GM12873 (cell line): ENCODE results near the gene MYH3.

Source experiments
- CTCF ChIP-seq: IDR thresholded peaks from 2 replicates; pipeline ENCODE4 v1.5.1; 2012; ENCODE audit warnings: low read depth, mild to moderate bottlenecking, moderate library complexity, low read length, control low read depth; ENCODE audit not compliant: insufficient read depth; ENCODE audit errors: missing control alignments

The MYH3 gene

DNA sequence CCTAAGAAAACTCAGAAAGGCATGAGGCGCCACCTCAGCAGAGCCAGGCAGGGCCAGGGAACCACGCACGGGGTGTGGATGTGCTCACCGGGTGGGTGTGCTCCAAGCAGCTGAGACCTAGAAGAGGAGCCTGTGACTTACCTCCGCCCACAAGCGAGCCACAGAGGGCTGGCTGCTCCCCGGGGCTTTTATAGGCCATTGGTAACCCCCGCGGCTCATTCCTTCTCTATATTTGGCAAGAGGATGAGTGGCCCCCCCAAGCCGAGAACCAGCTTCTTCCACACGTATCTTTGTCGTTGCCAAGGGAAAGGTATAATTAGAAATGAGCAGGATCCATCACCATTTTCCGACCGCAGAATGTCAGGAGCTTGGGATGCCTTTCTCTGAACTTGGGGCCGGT is at the start of gene MYH3:
MYH3 (minus strand) TSS at position 162 of the 400 bp plus-strand sequence. CDS start 2,245 bp downstream, outside the sequence.
- no peak for TF ChIP-seq CTCF

- TF ChIP-seq CTCF = no peak
These were observed 48.6 kb upstream of the MYH3 start for GRCh38 chr17:10705727-10706126.

GRCh38 chr17:10702574-10702973 is 45.5 kb upstream of the MYH3 start:
- TF ChIP-seq CTCF = no peak

DNA sequence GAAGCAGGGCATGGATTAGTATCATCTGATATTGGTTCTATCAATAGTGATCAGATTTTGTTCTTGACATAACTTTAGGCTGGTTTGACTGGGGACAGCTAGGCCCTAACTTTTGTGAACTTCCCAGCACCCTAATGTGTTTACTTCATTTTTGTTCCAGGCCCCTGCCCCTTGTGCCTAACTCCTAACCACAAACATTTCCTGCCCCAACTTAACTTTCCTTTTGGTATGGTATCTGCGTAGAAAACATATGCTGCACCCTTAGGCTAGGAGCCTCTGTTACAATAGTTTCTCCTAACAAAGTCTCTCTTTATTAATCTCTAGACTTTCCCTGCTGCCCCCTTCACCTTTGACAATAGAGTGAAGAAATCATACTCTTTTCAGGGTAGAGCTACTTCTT is 42.7 kb upstream of the MYH3 start:
- no peak for TF ChIP-seq CTCF

DNA sequence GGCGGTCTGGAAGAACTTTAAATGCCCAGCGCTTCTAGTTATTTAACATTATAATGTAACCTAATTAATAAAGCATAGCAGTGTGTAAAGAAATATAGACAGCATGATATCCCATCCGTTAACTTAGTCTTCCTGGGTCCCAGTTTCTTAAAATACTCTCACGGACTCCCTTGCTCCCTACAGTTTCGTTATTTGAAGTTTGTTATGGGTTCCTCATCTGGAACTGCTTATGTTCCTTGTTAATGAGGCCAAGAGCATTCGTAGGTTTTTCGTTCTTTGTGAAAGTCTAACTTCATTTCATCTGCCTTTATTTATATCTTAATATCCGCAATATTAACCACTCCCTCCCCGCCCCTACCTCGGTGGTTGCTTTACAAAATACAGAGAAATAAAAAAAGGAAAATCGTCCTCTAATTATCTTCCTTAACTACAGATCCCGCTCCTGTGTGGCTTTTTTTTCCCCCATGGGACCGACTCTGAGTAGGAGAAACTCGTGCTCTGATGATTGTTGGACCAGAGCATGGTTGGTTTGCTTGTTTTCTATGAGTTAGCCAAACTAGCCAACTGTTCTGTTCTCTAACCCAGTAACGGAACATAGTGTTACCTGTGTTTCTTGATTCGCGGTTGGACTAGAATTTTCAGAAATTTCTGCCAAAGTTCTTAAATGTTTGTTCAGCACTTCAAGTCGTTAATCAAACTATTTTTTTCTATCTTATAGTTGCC is 41.1 kb upstream of the MYH3 start:
- no peak for TF ChIP-seq CTCF

DNA sequence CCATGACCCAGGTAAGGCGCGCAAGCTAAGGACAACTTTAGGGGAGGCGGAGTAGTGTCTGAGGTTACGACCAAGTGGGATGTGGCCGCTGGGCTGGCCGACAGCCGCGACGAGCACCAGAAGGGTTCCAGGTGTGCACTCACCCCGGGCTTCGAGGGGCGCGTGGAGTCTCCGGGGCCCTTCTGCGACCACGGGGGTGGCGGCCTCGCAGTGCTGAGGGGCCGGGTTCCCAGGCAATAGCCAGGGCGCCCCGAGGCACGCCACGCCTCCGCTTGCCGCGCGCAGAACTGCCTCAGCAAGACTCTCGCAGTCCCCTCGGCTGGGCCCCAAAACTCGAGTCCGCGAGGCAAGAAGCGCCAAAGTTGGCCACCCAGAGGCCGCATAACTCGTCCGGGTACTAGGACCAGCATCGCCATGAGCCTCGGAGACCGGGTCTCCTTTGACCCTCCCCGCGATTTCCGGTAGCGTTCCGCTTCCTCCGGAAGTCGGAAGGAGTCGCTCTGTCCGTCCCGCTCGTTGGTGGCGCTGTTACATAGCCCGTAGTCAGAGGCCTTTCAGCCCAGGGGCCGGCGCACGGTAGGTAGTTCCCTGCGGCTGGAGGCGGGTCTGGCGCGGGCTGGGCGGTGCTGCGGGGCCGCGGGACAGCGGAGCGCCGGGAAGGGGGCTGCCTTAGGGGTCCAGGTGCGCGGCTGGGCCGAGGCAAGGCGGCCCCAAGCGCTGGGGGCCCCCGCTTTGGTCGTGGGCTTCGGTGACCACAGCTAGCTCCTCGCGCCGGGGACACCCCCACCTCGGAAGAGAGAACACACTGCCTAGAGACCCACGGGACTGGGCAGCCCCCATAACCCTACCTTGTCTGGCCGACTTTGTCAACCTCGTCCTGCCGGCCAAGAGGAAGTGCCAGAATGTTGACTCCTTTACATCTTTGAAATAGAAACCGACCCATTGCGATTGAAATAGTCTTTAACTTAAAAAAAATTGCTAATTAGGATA is 40.3 kb upstream of the MYH3 start, which contains the start of the genes ADPRM and SCO1:
ADPRM (plus strand) TSS at position 503 of the 990 bp plus-strand sequence. CDS start 7,333 bp downstream, outside the sequence.
SCO1 (minus strand) TSS at position 442 of the 990 bp plus-strand sequence; CDS start at position 416, 26 bp downstream.
- TF ChIP-seq CTCF = peak; percentile 51

- no peak for TF ChIP-seq CTCF
These were observed 30.4 kb upstream of the MYH3 start for GRCh38 chr17:10687499-10687898.
